NCI-H1417 treated with DMSO at 0.1 percent for 48 hours (cell line): ENCODE measurements around the gene NSF.

ENCODE experiments used
- DNase-seq: peaks from one replicate; lab custom pipeline; 2025; lab: John Stamatoyannopoulos, UW

The NSF gene

DNA sequence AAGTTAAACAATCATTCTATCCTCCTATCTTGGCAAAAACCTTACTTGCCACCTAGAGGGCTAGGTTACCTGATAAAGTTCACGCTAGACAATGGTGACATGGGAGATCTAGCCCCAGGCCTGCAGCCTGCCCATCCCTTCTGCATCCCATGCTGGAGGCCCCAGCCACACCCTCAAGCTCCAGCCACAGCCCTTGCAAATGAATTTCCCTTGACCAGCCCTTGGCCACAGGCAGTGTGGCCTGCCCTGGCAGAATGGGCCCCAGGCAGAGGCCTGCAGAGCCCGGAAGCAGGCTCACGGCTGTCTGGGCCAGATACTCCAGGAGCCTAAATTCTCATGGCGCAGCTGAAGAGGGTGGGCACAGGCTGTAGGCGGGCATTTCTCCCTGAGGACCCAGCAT, 213.1 kb downstream of the NSF start:
- DNase-seq: no peak

DNA sequence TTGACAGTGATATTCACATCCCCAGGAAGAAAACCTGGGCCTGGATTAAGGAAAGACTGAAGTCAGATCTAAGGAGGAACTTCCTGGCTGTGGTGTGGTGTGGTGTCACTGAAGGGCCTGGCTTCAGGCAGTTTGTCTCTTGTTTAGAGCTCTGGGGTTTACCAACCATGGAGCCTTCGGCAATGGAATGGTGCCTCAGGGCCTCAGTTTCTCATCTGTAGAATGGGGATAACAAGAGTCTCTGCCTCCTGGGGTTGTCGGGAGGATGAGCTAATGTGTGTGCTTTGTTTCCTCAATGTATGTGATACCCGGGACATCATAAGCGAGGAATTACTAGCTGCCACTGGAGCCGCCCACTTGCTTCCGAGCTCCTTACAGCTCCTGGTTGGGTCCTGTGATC, 215.3 kb downstream of the NSF start:
- no peak for DNase-seq
